ENCODE data around the gene SESTD1. TPM values are rescaled to one million over a fixed set of nuclear protein-coding genes. Genes with fewer than 3 reads are reported as not detected.

SESTD1 gene, protein sequence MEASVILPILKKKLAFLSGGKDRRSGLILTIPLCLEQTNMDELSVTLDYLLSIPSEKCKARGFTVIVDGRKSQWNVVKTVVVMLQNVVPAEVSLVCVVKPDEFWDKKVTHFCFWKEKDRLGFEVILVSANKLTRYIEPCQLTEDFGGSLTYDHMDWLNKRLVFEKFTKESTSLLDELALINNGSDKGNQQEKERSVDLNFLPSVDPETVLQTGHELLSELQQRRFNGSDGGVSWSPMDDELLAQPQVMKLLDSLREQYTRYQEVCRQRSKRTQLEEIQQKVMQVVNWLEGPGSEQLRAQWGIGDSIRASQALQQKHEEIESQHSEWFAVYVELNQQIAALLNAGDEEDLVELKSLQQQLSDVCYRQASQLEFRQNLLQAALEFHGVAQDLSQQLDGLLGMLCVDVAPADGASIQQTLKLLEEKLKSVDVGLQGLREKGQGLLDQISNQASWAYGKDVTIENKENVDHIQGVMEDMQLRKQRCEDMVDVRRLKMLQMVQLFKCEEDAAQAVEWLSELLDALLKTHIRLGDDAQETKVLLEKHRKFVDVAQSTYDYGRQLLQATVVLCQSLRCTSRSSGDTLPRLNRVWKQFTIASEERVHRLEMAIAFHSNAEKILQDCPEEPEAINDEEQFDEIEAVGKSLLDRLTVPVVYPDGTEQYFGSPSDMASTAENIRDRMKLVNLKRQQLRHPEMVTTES
- 23.1 and 26.8 TPM in 2 replicates for total RNA-seq (2014; rRNA removed; shearing (Covaris generic))

DNA sequence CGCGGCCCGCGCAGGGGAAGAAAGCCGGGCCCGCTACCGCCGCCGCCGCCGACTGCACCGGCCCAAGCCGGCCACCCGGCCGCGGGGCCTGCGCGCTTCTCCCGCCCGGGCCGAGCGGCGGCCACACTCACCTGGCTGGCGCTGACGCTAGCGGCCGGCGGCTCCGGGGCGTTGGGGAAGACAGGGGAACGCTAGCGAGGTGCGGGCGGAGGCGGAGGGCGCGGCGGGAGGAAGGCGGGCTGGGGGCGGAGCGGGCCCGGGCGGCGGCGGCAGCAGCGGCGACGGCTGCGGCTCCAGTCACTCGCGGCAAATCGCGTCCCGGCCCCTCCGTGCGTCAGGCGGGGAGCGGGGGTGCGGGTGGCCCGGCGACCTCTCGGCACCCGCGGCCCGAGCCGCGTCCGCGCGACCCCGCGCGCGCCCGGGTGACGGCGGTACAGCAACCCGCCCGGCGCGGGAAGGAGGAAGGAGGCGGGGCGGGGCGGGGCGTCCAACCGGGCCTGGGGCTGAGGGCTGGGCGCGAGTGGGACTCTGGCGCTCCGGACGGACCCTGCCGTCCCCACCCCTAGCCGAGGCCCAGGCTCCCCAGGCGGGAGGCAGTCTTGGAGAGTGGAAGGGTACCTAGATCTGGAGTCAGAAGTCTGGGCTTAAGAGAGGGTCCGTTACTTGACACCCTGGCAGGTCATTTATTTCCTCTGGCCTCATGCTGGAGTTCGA, at the start of gene SESTD1:
Gene SESTD1, minus strand, starts transcription at position 465 of the 714 bp plus-strand sequence. CDS start 72,991 bp downstream, outside the sequence.
- Histone ChIP-seq H3K36me3 (peaks cover 10% of the 10 kb centered on the region; the same call in 1 of the 2 replicates), H3K27me3 (replicated peaks) (no peaks in the 10 kb centered on the region), H3K4me1 (replicated peaks) (peaks cover 50% of the 10 kb centered on the region), H3K4me3 (peak within 1 kb of the TSS; percentile 85), H3K27ac (peak within 1 kb of the TSS; percentile 73), H3K9me3 (replicated peaks) (no peaks in the 10 kb centered on the region)
- peak; percentile 60 to 70 for DNase-seq (ENCODE audit: low read depth in 1 of 2, low spot score in 2 of 2)

DNA sequence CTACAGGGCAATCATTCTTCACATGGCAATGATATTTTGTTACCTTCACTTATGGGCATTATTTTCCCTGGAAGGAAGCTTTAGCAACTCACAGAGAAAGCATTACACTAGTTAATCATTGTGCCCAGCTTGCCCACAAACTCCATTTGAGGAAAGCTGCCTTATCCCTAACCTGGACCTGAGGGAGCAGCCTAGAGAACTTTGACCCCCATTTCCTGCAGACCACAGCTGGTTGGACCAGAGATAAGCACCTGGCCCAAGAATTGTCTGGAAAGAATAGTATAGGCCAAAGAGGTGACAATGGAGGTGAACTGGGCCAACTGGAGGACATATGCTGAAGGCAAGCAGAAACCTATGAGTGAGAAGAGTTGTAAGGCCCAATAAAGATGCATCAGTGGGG, 48.4 kb upstream of the SESTD1 start:
- DNase-seq (ENCODE audit: low read depth in 1 of 2, low spot score in 2 of 2) = no peak

DNA sequence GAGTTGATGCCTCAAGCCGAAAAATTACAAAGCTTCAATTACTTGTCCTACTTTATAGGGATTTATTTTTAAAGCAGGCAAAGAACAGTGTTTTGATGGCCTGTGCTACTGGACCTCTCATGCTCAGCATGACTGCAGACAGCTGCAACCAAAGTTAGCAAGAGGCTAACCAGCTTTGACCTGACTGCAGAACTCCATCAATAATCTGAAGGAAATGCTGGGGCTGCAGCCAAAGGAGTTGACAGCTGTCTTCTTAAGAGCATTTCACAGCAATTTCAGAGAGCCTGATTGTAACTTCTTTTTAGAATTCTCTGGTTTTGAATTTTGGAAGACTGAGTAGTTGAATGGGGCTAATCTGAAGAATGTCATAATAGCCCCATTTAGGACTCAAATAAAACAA, 46.5 kb upstream of the SESTD1 start:
- Histone ChIP-seq H3K4me1 (replicated peaks) (no peaks in the 10 kb centered on the region), H3K36me3 (no peaks in the 10 kb centered on the region), H3K27ac (no peak overlapping the region), H3K4me3 (no peak overlapping the region), H3K9me3 (replicated peaks) (no peaks in the 10 kb centered on the region), H3K27me3 (replicated peaks) (no peaks in the 10 kb centered on the region)
- DNase-seq (ENCODE audit: low read depth in 1 of 2, low spot score in 2 of 2) = no peak

More for the DNA sequence above, 48.4 kb upstream of the SESTD1 start:
- Histone ChIP-seq H3K27me3 (replicated peaks) (no peaks in the 10 kb centered on the region), H3K9me3 (replicated peaks) (no peaks in the 10 kb centered on the region), H3K4me3 (no peak overlapping the region), H3K36me3 (no peaks in the 10 kb centered on the region), H3K27ac (no peak overlapping the region), H3K4me1 (replicated peaks) (no peaks in the 10 kb centered on the region)

DNA sequence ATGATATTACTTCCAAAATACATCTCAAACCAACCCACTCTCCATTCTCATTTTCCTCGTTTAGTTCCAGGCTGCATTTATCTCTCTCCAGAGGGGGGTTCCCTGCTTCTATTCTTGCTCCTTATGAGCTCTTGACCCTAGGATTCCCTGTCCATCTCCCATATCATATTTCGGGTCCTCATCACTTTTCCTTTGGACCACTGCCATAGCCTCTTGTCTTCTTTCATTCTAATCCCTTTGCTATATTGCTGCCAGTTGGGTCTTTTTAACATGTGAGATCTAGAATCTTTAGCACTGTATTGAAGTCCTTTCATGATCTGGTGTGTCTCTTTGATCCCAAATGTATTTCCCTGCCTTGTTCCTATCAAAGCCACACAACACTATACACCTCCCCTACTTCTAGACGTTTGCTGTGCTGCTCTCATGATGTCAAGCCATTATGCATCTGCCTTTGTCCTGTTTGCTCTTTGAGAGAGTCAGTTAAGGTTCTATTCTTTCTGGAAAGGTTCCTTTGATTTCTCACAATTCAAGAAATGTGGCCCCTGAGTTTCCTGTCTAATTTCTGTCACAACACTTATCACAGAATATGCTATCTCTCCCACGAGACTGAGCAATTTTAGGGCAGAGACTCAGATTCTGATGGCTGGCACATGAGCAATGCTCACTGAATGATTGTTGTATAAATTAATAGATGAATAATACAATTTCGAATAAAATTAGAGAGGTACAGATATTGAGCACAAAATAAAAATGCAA, 43.2 kb upstream of the SESTD1 start:
- H3K4me3 ChIP-seq = no peak overlapping the region
- H3K4me1 ChIP-seq (replicated peaks) = peaks cover 8% of the 10 kb centered on the region
- no peaks in the 10 kb centered on the region for H3K36me3 ChIP-seq
- no peak overlapping the region for H3K27ac ChIP-seq
- H3K9me3 ChIP-seq (replicated peaks) = no peaks in the 10 kb centered on the region
- H3K27me3 ChIP-seq (replicated peaks) = no peaks in the 10 kb centered on the region
- DNase-seq (ENCODE audit: low read depth in 1 of 2, low spot score in 2 of 2) = no peak

DNA sequence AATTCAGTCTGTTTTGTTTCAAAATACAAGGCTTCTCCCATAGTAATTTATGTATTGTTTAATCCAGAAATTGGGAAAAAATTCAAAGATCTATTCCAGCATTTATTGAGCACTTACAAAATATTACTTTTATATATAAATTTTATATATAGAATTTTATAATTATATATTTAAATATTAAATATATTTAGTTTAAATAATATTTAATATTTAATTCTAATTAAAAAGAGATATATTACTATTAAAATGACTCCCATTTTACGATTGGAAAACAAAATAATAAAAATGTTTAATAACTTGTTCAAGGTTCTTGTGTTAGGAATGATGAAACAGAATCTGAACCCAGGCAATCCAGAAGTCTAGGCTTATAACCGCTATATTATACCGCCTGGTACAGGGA, 40.5 kb upstream of the SESTD1 start:
- no peaks in the 10 kb centered on the region for H3K27me3 ChIP-seq (replicated peaks)
- no peak for DNase-seq (ENCODE audit: low read depth in 1 of 2, low spot score in 2 of 2)
- peaks cover 9% of the 10 kb centered on the region for H3K4me1 ChIP-seq (replicated peaks)

DNA sequence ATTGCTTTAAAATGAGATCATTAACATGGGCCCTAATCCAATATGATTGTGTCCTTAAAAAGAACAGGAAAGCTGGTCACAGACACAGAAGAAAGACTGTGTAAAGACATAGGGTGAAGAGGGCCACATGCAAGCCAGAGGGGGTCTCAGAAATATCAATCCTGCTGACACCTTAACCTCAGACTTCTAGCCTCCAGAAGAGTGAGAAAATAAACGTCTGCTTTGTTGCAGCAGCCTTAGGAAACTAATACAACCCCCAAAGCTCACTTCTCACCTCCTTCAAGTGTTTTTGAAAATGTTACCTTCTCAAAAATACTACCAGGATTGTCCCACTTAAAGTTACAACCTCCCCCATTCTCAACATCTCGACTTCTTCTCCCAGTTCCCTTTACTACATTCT, 39.8 kb upstream of the SESTD1 start:
- Histone ChIP-seq H3K36me3 (no peaks in the 10 kb centered on the region), H3K4me1 (replicated peaks) (peaks cover 9% of the 10 kb centered on the region)
- DNase-seq (ENCODE audit: low read depth in 1 of 2, low spot score in 2 of 2) = no peak

More for the DNA sequence above, 40.5 kb upstream of the SESTD1 start:
- no peaks in the 10 kb centered on the region for H3K9me3 ChIP-seq (replicated peaks)
- no peaks in the 10 kb centered on the region for H3K36me3 ChIP-seq
- no peak overlapping the region for H3K4me3 ChIP-seq
- H3K27ac ChIP-seq = no peak overlapping the region

DNA sequence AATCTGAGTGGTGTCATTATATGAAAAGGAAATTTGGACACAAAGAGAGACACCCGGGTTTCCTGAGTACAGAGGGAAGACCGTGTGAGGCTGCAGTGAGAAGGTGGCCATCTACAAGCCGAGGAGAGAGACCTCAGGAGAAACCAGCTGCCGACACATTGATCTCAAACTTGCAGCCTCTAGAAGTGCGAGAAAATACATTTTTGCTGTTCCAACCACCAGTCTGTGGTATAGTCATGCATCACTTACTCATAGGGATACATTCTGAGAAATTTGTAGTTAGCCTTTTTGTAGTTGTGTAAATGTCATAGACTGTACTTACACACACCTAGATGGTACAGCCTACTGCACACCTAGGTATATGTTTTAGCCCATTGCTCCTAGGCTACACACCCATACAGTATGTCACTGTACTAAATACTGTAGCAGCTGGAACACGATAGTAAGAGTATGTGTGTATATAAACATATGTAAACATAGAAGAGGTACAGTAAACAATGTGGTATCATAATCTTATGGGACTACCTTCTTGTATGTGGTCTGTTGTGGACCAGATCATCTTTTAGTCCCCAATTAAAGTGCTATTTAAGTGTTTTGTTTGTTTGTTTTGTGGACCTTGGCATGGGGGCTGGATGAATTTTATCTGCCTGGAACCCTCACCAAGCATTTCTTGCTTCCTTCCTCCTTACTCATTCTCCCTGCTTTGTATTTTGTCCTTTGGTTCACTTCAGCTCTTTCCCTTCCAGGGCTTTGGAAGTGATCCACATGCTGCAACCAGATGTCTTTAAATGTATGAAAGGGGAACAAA, 38.3 kb upstream of the SESTD1 start:
- no peak overlapping the region for H3K4me3 ChIP-seq
- no peaks in the 10 kb centered on the region for H3K36me3 ChIP-seq
- H3K27me3 ChIP-seq (replicated peaks) = no peaks in the 10 kb centered on the region
- peak in 1 of 2 experiments; percentile 55 for DNase-seq (ENCODE audit: low read depth in 1 of 2, low spot score in 2 of 2)
- no peak overlapping the region for H3K27ac ChIP-seq
- H3K4me1 ChIP-seq (replicated peaks) = peaks cover 9% of the 10 kb centered on the region
- no peaks in the 10 kb centered on the region for H3K9me3 ChIP-seq (replicated peaks)

More for the DNA sequence above, 39.8 kb upstream of the SESTD1 start:
- Histone ChIP-seq H3K9me3 (replicated peaks) (no peaks in the 10 kb centered on the region), H3K27me3 (replicated peaks) (no peaks in the 10 kb centered on the region), H3K4me3 (no peak overlapping the region), H3K27ac (no peak overlapping the region)

DNA sequence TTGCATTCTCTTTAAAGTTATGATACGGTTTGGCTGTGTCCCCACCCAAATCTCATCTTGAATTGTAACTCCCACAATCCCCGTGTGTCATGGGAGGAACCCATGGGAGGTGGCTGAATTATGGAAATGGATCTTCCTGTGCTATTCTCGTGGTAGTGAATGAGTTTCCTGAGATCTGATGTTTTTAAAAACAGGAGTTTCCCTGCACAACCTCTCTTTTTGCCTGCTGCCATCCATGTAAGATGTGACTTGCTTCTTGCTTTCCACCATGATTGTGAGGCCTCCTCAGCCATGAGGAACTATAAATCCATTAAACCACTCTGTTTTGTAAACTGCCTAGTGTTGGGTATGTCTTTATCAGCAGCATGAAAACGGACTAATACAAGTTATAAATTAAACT, 37.5 kb upstream of the SESTD1 start:
- Histone ChIP-seq H3K4me1 (replicated peaks) (peaks cover 14% of the 10 kb centered on the region), H3K4me3 (no peak overlapping the region), H3K27ac (no peak overlapping the region), H3K36me3 (no peaks in the 10 kb centered on the region), H3K9me3 (replicated peaks) (no peaks in the 10 kb centered on the region), H3K27me3 (replicated peaks) (no peaks in the 10 kb centered on the region)
- DNase-seq (ENCODE audit: low read depth in 1 of 2, low spot score in 2 of 2) = no peak

DNA sequence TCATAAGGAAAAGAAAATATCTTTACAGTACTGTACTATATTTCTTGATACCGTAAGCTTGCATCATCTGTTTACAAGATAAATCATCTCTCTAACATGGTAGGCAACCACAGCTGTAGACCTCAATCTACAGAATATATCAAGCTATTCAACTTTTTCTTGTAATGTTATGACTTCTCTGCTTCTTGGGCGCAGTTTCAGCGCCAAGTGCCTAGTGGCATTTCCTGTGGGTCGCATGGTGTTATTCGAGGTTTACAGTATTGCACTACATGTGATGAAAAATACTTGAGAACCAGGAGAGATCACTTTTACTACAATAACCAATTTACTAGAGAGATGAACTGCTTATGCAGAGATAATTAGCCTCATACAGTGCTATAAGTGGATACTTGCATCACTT, 34.0 kb upstream of the SESTD1 start:
- Histone ChIP-seq H3K27ac (no peak overlapping the region), H3K9me3 (replicated peaks) (no peaks in the 10 kb centered on the region), H3K27me3 (replicated peaks) (no peaks in the 10 kb centered on the region), H3K4me1 (replicated peaks) (peaks cover 14% of the 10 kb centered on the region), H3K36me3 (no peaks in the 10 kb centered on the region), H3K4me3 (no peak overlapping the region)
- no peak for DNase-seq (ENCODE audit: low read depth in 1 of 2, low spot score in 2 of 2)

DNA sequence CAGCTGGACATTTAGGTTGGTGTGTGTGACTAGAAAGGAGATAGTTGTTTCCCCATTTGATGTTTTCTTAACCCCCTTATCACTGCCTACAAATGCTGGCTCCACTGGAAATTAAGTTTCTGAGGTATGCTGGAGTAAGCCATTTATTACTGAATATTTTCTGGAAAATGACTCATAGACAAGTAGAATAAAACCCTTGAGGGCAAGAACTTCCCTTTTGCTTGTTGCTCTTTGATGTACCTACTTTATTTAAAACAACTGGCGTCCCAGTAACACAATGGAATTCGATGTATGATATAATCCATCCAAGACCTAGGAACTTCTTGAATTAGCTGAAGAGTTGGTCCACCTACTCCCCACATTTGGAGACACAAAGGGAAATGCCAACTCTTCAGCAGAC, 33.3 kb upstream of the SESTD1 start:
- no peak overlapping the region for H3K4me3 ChIP-seq
- no peaks in the 10 kb centered on the region for H3K27me3 ChIP-seq (replicated peaks)

DNA sequence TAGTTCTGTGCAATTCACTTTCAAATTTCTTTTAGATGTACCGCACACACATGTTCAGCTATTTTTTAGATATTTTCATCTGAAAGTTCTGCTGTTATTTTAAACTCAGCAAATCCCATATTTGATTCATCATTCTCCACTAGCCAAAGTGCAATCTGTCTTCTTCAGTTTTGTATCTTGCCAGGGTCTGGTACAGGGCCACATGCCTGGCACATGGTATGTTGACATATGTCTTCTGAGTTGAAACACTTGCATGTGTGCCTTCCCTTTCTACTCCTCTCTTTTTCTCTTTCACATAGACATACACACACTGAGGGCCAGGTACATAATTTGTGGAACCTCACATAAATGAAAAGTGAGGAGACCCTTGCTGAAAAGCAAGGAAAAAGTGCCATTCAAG, 25.7 kb upstream of the SESTD1 start:
- H3K4me1 ChIP-seq (replicated peaks) = no peaks in the 10 kb centered on the region
- no peaks in the 10 kb centered on the region for H3K9me3 ChIP-seq (replicated peaks)
- no peak for DNase-seq (ENCODE audit: low read depth in 1 of 2, low spot score in 2 of 2)
- H3K27me3 ChIP-seq (replicated peaks) = no peaks in the 10 kb centered on the region
- no peak overlapping the region for H3K4me3 ChIP-seq
- H3K27ac ChIP-seq = no peak overlapping the region
- H3K36me3 ChIP-seq = no peaks in the 10 kb centered on the region

More for the DNA sequence above, 33.3 kb upstream of the SESTD1 start:
- H3K36me3 ChIP-seq = no peaks in the 10 kb centered on the region
- peaks cover 7% of the 10 kb centered on the region for H3K4me1 ChIP-seq (replicated peaks)
- no peak for DNase-seq (ENCODE audit: low read depth in 1 of 2, low spot score in 2 of 2)
- no peak overlapping the region for H3K27ac ChIP-seq
- no peaks in the 10 kb centered on the region for H3K9me3 ChIP-seq (replicated peaks)

DNA sequence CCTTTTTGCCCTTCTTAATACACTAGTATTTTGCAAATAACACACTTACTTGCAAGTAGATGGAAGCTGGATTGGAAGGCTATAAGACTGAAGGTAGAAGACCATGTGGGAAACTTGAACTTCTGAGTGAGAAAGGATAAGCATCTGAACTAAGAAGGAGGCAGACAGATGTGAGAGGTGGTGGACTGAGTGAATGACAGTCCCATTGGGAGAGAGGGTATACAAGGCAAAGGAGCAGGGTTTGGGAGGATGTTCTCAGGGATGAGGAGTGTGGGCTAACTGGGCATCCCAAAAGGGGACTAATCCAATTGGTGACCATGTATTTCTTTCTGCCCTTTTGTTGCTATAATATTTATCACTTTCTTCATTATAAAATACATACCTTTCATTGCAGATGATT, 20.4 kb upstream of the SESTD1 start:
- no peak for DNase-seq (ENCODE audit: low read depth in 1 of 2, low spot score in 2 of 2)

More for the DNA sequence above, 20.4 kb upstream of the SESTD1 start:
- Histone ChIP-seq H3K27me3 (replicated peaks) (peaks cover 3% of the 10 kb centered on the region; the same call in 1 of the 2 replicates), H3K4me3 (no peak overlapping the region), H3K9me3 (replicated peaks) (no peaks in the 10 kb centered on the region), H3K27ac (no peak overlapping the region), H3K4me1 (replicated peaks) (no peaks in the 10 kb centered on the region), H3K36me3 (no peaks in the 10 kb centered on the region)

Measured in SJSA1 (cell line).